Testis (tissue), 3 donors: ENCODE data around the gene ZNF223. TPM values are rescaled to one million over a fixed set of nuclear protein-coding genes. Genes with fewer than 3 reads are reported as not detected.
A peak's percentile ranks its signal among the peaks of the same experiment; 100 is the strongest.

ENCODE experiments used
- DNase-seq: peaks from one replicate; pipeline ENCODE4 v3.0.0-alpha.2; 2019
- H3K27ac ChIP-seq, 2 donors: fragments of 200-600 bp; sonication (generic); one replicate each; pipeline ENCODE4 v1.5.1; 2019
- H3K27me3 ChIP-seq: fragments of 200-600 bp; sonication (generic); one replicate; pipeline ENCODE4 v1.5.1; 2019
- H3K36me3 ChIP-seq: fragments of 200-600 bp; sonication (generic); one replicate; pipeline ENCODE4 v1.5.1; 2017; ENCODE audit warnings: low read depth; ENCODE audit errors: missing control alignments
- H3K4me1 ChIP-seq: fragments of 200-600 bp; sonication (generic); one replicate; pipeline ENCODE4 v1.5.1; 2019
- H3K4me3 ChIP-seq, 2 donors: fragments of 200-600 bp; sonication (generic); one replicate each; pipeline ENCODE4 v1.5.1; 2017 to 2019
- H3K9me3 ChIP-seq: fragments of 200-600 bp; sonication (generic); one replicate; pipeline ENCODE4 v1.5.1; 2017
- POLR2A ChIP-seq: fragments of 450-650 bp; IDR thresholded peaks from one replicate; pipeline ENCODE4 v1.6.1; 2017; ENCODE audit warnings: antibody characterized with exemption, mild to moderate bottlenecking, moderate library complexity
- WGBS, 2 donors: methylation state at CpG; one replicate each; pipeline ENCODE4 v1.1.5; 2018; 5-methylcytosine and 5-hydroxymethylcytosine counted together
- intact Hi-C: fragments of 100-400 bp; cut with DNase I; formaldehyde crosslinking; loops from one replicate; pipeline ENCODE4 v1.15.1; 2023; ENCODE audit warnings: low total_unique reads
- polyA plus RNA-seq: library from polyadenylated mRNA; stranded (reverse); fragments of 350-450 nt; fragmentation: Illumina TruSeq; extraction: RNeasy Lipid Tissue Mini Kit (QIAGEN cat#74804); gene quantifications from one replicate; pipeline ENCODE4 v1.2.3, GENCODE V29; 2014; ENCODE audit warnings: low read depth, low replicate concordance; ENCODE audit not compliant: insufficient read depth
- total RNA-seq, 2 donors: library from RNA; depleted of rRNA; stranded (reverse); fragments of >200 nt; gene quantifications; one replicate each; pipeline ENCODE4 v1.2.3, GENCODE V29; 2016
- TF ChIP-seq, protein P1 (sequence below), 3 experiments: fragments of 450-650 bp in 2 of 3; fragments of 200-600 bp in 1 of 3; sonication (generic) in 1 of 3; IDR thresholded peaks; one replicate each; pipeline ENCODE4 v1.5.1; 2016 to 2019; ENCODE audit warnings: antibody characterized with exemption in 3 of 3, mild to moderate bottlenecking in 2 of 3, moderate library complexity in 1 of 3

The ZNF223 gene
- total and polyA plus RNA-seq, 3 donors from 2014 or later = 4.5 to 6.1 (median 4.8) TPM

DNA sequence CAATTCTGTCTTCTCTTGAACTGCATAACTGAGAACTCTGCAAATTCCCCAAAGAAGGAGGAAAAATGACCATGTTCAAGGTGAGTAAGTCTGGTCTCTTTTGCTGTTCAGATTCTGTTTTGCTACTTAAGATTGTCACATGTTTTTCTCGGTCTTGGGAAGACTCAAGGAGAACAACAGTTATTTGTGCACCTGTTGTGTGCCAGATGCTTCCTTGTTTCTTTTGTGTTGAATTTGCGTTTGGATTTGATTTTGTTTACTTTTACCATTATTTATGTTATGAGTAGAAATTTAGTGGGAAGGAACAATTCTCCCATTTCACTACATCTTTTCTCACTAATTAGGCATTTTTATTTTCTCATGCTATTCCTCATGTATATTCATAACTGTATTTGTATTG is 24.5 kb downstream of the ZNF223 start:
- Histone ChIP-seq H3K4me3 (no peak overlapping the region), H3K9me3 (no peaks in the 10 kb centered on the region), H3K4me1 (no peaks in the 10 kb centered on the region), H3K27me3 (no peaks in the 10 kb centered on the region), H3K36me3 (no peaks in the 10 kb centered on the region), H3K27ac (no peak overlapping the region)
- TF ChIP-seq, protein P1, sequence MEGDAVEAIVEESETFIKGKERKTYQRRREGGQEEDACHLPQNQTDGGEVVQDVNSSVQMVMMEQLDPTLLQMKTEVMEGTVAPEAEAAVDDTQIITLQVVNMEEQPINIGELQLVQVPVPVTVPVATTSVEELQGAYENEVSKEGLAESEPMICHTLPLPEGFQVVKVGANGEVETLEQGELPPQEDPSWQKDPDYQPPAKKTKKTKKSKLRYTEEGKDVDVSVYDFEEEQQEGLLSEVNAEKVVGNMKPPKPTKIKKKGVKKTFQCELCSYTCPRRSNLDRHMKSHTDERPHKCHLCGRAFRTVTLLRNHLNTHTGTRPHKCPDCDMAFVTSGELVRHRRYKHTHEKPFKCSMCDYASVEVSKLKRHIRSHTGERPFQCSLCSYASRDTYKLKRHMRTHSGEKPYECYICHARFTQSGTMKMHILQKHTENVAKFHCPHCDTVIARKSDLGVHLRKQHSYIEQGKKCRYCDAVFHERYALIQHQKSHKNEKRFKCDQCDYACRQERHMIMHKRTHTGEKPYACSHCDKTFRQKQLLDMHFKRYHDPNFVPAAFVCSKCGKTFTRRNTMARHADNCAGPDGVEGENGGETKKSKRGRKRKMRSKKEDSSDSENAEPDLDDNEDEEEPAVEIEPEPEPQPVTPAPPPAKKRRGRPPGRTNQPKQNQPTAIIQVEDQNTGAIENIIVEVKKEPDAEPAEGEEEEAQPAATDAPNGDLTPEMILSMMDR (IDR thresholded peaks at IDR 0.05) = no peak
- no peak for TF ChIP-seq POLR2A
- WGBS, 2 donors = 91 to 94% methylated on average over 2 of the region's 2 CpGs
- intact Hi-C loops = no loop called here
- no peak for DNase-seq

DNA sequence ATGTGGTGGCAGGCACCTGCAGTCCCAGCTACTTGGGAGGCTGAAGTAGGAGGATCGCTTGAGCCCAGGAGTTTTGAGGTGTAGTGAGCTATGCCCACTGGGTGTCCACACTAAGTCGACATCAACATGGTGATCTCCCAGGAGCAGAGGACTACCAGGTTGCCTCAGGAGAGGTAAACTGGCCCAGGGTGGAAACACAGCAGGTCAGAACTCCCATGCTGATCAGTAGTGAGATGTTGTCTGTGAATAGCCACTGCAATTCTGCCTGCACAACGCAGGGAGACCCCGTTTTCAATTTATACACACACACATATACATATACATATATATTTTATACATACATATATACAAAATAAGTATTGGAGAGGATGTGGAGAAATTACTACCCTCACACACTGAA is 40.3 kb downstream of the ZNF223 start:
- intact Hi-C loops = no loop called here

DNA sequence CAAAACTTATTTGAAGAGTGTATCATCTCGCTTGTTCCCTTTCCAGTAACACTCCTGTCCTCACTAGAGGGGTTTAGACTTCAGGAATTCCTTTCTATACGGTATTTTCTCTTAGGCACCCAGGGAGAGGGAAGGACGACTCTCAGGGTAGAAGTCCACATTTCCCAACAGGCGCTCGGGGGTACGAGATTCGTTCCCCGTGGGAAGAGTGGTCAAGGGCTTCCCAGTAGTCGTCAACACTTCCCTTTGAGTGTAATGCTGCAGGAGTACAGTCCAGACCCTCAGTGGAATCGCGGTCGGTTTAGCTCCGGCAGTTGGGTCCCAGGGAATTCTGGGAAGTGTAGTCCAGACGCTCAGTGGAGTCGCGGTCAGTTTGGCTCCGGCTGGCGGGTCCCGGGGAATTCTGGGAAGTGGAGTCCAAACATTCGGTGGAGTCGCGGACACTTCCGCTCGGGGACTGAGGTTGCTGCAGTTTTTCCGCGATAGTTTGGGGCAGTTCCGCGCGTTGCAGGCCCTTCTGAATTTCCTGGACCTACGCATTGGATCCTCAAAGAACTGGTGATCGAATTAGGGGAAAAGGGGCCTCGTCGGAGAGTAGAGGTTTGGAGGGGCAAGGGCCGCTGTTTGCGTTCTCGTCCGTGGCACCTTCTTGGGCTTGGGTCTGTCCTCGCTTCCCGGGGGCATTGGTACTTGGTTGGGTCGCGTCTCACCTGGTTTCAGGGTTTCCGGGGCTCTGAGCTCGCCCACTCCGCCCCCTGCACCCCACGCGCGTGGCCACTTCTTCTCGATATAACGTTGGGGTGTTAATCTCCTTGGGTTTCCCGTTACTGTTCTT is 42.3 kb downstream of the ZNF223 start, which contains the start of gene ZNF224:
Gene ZNF224 (plus strand): TSS at position 431 of the 835 bp plus-strand sequence. CDS start 3,513 bp downstream, outside the sequence.
- peak within 1 kb of the TSS; percentile 73 to 85 for H3K4me3 ChIP-seq
- DNase-seq = peak; percentile 97
- intact Hi-C loops = no loop called here
- WGBS, 2 donors = 0% methylated on average over 35 to 50 of the region's 50 CpGs
- H3K27ac ChIP-seq = peak within 1 kb of the TSS; percentile 53 to 60
- no peaks in the 10 kb centered on the region for H3K27me3 ChIP-seq
- TF ChIP-seq POLR2A = no peak
- TF ChIP-seq, protein P1 (IDR thresholded peaks at IDR 0.05) = no peak
- peaks cover 5% of the 10 kb centered on the region for H3K4me1 ChIP-seq
- H3K9me3 ChIP-seq = no peaks in the 10 kb centered on the region
- no peaks in the 10 kb centered on the region for H3K36me3 ChIP-seq

More for the DNA sequence above, 40.3 kb downstream of the ZNF223 start:
- no peak for DNase-seq
- no peak for TF ChIP-seq POLR2A
- TF ChIP-seq, protein P1 (IDR thresholded peaks at IDR 0.05) = no peak
- H3K4me1 ChIP-seq = peaks cover 5% of the 10 kb centered on the region
- H3K9me3 ChIP-seq = no peaks in the 10 kb centered on the region
- WGBS, 2 donors = 59 to 61% methylated on average over 4 of the region's 4 CpGs
- H3K27me3 ChIP-seq = no peaks in the 10 kb centered on the region
- no peak overlapping the region for H3K4me3 ChIP-seq
- no peak overlapping the region for H3K27ac ChIP-seq
- no peaks in the 10 kb centered on the region for H3K36me3 ChIP-seq

DNA sequence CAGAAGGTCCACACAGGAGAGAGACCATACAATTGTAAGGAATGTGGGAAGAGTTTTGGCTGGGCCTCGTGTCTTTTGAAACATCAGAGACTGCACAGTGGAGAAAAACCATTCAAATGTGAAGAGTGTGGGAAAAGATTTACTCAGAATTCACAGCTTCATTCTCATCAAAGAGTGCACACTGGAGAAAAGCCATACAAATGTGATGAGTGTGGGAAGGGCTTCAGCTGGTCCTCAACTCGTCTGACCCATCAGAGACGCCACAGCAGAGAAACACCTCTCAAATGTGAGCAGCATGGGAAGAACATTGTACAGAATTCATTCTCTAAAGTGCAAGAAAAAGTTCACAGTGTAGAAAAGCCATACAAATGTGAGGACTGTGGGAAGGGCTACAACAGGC is 55.9 kb downstream of the ZNF223 start:
- H3K27ac ChIP-seq = no peak overlapping the region
- H3K9me3 ChIP-seq = no peaks in the 10 kb centered on the region
- H3K27me3 ChIP-seq = no peaks in the 10 kb centered on the region
- no peak for TF ChIP-seq POLR2A
- TF ChIP-seq, protein P1 (IDR thresholded peaks at IDR 0.05) = no peak
- DNase-seq = no peak
- H3K36me3 ChIP-seq = no peaks in the 10 kb centered on the region
- intact Hi-C loops = no loop called here
- no peak overlapping the region for H3K4me3 ChIP-seq
- H3K4me1 ChIP-seq = peaks cover 4% of the 10 kb centered on the region
- 93 to 96% methylated on average over 3 of the region's 3 CpGs for WGBS, 2 donors

DNA sequence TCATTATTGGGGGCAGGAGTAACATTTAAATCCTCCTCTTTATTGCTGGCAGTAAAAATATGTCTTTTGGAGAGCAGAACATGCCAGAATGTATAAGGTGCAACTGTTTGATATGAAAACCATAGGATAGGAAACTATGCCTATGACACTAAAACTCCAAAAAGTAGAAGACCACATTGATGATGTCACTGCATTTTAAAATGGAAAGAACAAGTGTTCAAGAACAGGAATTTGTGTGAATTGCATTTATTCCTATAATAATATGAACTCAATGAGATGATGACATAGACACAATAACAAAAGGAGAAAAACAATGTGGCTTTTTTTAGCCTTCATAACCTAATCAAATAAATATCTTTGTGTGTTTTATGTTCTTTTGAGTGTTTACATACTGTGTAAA is 57.6 kb downstream of the ZNF223 start:
- H3K36me3 ChIP-seq = no peaks in the 10 kb centered on the region

More for the DNA sequence above, 57.6 kb downstream of the ZNF223 start:
- Histone ChIP-seq H3K4me1 (peaks cover 9% of the 10 kb centered on the region), H3K27ac (no peak overlapping the region), H3K27me3 (no peaks in the 10 kb centered on the region), H3K9me3 (no peaks in the 10 kb centered on the region), H3K4me3 (no peak overlapping the region)
- intact Hi-C loops = no loop called here
- no peak for DNase-seq
- TF ChIP-seq, protein P1 (IDR thresholded peaks at IDR 0.05) = no peak
- TF ChIP-seq POLR2A = no peak
